GM19043 (cell line): ENCODE measurements around the gene ARHGEF9.
A peak's percentile ranks its signal among the peaks of the same experiment; 100 is the strongest.
"Not testable (repeated sequence)": the region's sequence is repeated elsewhere in the genome, so short reads cannot be mapped to it uniquely, and the experiment has no call there.

ENCODE experiments used
- ATAC-seq: cut with Tn5 transposase; IDR thresholded peaks from one replicate; pipeline ENCODE4 v1.9.1; 2021; ENCODE audit warnings: low read depth; ENCODE audit not compliant: unreplicated experiment

The ARHGEF9 gene

GRCh38 chrX:63784902-63785707 is at the start of gene ARHGEF9:
Gene ARHGEF9, minus strand, starts transcription at chrX:63785214. Its CDS starts 69 bp downstream, at chrX:63785145.
- no peak for ATAC-seq

- ATAC-seq = not testable (repeated sequence)
These were observed 40.4 kb upstream of the ARHGEF9 start for GRCh38 chrX:63825446-63825845.

- no peak for ATAC-seq
These were observed 33.1 kb upstream of the ARHGEF9 start for GRCh38 chrX:63818156-63818555.

GRCh38 chrX:63817696-63818095 is 32.7 kb upstream of the ARHGEF9 start:
- ATAC-seq = no peak

GRCh38 chrX:63812823-63813222 is 27.8 kb upstream of the ARHGEF9 start:
- no peak for ATAC-seq

- no peak for ATAC-seq
These were observed 25.7 kb upstream of the ARHGEF9 start for GRCh38 chrX:63810746-63811145.

GRCh38 chrX:63809173-63809572 is 24.2 kb upstream of the ARHGEF9 start:
- ATAC-seq = no peak

GRCh38 chrX:63795406-63795805 is 10.4 kb upstream of the ARHGEF9 start:
- not testable (repeated sequence) for ATAC-seq

- ATAC-seq = no peak
These were observed 660 bp upstream of the ARHGEF9 start for GRCh38 chrX:63785708-63786040.

- ATAC-seq = no peak
These were observed 590 bp downstream of the ARHGEF9 start for GRCh38 chrX:63784346-63784901.

- ATAC-seq = no peak
These were observed 2.5 kb downstream of the ARHGEF9 start for GRCh38 chrX:63782515-63782914.

- no peak for ATAC-seq
These were observed 16.3 kb downstream of the ARHGEF9 start for GRCh38 chrX:63768760-63769159.

GRCh38 chrX:63765712-63766111 is 19.3 kb downstream of the ARHGEF9 start:
- ATAC-seq = no peak

GRCh38 chrX:63764946-63765345 is 20.1 kb downstream of the ARHGEF9 start:
- ATAC-seq = no peak

- peak; percentile 69 for ATAC-seq
These were observed 23.4 kb downstream of the ARHGEF9 start for GRCh38 chrX:63761639-63762038.

GRCh38 chrX:63758011-63758410 is 27.0 kb downstream of the ARHGEF9 start:
- ATAC-seq = no peak

- no peak for ATAC-seq
These were observed 29.1 kb downstream of the ARHGEF9 start for GRCh38 chrX:63755892-63756291.

- ATAC-seq = peak; percentile 98
These were observed 30.0 kb downstream of the ARHGEF9 start for GRCh38 chrX:63754860-63755579.

GRCh38 chrX:63754136-63754859 is 30.7 kb downstream of the ARHGEF9 start:
- peak; percentile 26 for ATAC-seq

GRCh38 chrX:63751481-63751880 is 33.5 kb downstream of the ARHGEF9 start:
- no peak for ATAC-seq

GRCh38 chrX:63750811-63751210 is 34.2 kb downstream of the ARHGEF9 start:
- no peak for ATAC-seq
